Astrocyte (in vitro differentiated cells and primary cell): ENCODE results near the gene VIPR2. TPM values are rescaled to one million over a fixed set of nuclear protein-coding genes. Genes with fewer than 3 reads are reported as not detected.

Experiments
- DNase-seq: peaks from one replicate; pipeline ENCODE4 v3.0.0-alpha.2; 2010; ENCODE audit warnings: low read depth
- FAIRE-seq: peaks from 2 replicates; lab custom pipeline; 2011; peaks lifted over from hg19 to GRCh38; lab: Jason Lieb, UNC
- H2AFZ ChIP-seq: 2 replicates; pipeline ENCODE4 v1.6.0; 2012; ENCODE audit warnings: low read depth, low read length, inconsistent platforms
- H3K27ac ChIP-seq: 2 replicates; pipeline ENCODE4 v1.5.1; 2011; ENCODE audit warnings: low read depth, low read length, inconsistent platforms
- H3K27me3 ChIP-seq: 2 replicates; pipeline ENCODE4 v1.6.0; 2011; ENCODE audit warnings: low read length, inconsistent platforms; ENCODE audit not compliant: insufficient read depth
- H3K36me3 ChIP-seq: 2 replicates; pipeline ENCODE4 v1.5.1; 2011; ENCODE audit warnings: low read length, inconsistent platforms; ENCODE audit not compliant: insufficient read depth
- H3K4me1 ChIP-seq: 2 replicates; pipeline ENCODE4 v1.5.1; 2011; ENCODE audit warnings: low read length, inconsistent platforms; ENCODE audit not compliant: insufficient read depth
- H3K4me2 ChIP-seq: 2 replicates; pipeline ENCODE4 v1.6.0; 2012; ENCODE audit warnings: low read length, inconsistent platforms
- H3K4me3 ChIP-seq: 2 replicates; pipeline ENCODE4 v1.5.1; 2011; ENCODE audit warnings: low read depth, mild to moderate bottlenecking, low read length, inconsistent platforms; ENCODE audit not compliant: insufficient read depth
- H3K79me2 ChIP-seq: 2 replicates; pipeline ENCODE4 v1.6.0; 2012; ENCODE audit warnings: mild to moderate bottlenecking, low read length, inconsistent platforms; ENCODE audit not compliant: insufficient read depth
- H3K9ac ChIP-seq: 2 replicates; pipeline ENCODE4 v1.6.0; 2012; ENCODE audit warnings: mild to moderate bottlenecking, low read length, inconsistent platforms
- H3K9me3 ChIP-seq: 2 replicates; pipeline ENCODE4 v1.5.1; 2012; ENCODE audit warnings: low read depth, mild to moderate bottlenecking, low read length, inconsistent platforms; ENCODE audit not compliant: insufficient read depth
- H4K20me1 ChIP-seq: 2 replicates; pipeline ENCODE4 v1.6.0; 2012; ENCODE audit warnings: low read length, inconsistent platforms; ENCODE audit not compliant: insufficient read depth
- H3K27ac Mint-ChIP-seq: one replicate; pipeline ENCODE4 v1.8.0; 2021; ENCODE audit warnings: mild to moderate bottlenecking, mixed read lengths; ENCODE audit not compliant: unreplicated experiment
- H3K27me3 Mint-ChIP-seq: one replicate; pipeline ENCODE4 v1.8.0; 2021; ENCODE audit warnings: low read depth, mixed read lengths; ENCODE audit not compliant: unreplicated experiment
- H3K36me3 Mint-ChIP-seq: one replicate; pipeline ENCODE4 v1.8.0; 2021; ENCODE audit warnings: low read depth, mixed read lengths; ENCODE audit not compliant: unreplicated experiment
- H3K4me1 Mint-ChIP-seq: one replicate; pipeline ENCODE4 v1.8.0; 2021; ENCODE audit warnings: low read depth, mixed read lengths; ENCODE audit not compliant: unreplicated experiment
- H3K4me3 Mint-ChIP-seq: one replicate; pipeline ENCODE4 v1.8.0; 2021; ENCODE audit warnings: mild to moderate bottlenecking, moderate library complexity, mixed read lengths; ENCODE audit not compliant: unreplicated experiment
- H3K9me3 Mint-ChIP-seq: one replicate; pipeline ENCODE4 v1.8.0; 2021; ENCODE audit warnings: mild to moderate bottlenecking, mixed read lengths; ENCODE audit not compliant: unreplicated experiment
- CTCF ChIP-seq: IDR thresholded peaks from 2 replicates; pipeline ENCODE4 v1.5.1; 2011; ENCODE audit warnings: low read depth, mild to moderate bottlenecking, inconsistent platforms, low read length, moderate library complexity; ENCODE audit not compliant: insufficient read depth
- EZH2 ChIP-seq: IDR thresholded peaks from 2 replicates; pipeline ENCODE4 v1.6.1; 2012; ENCODE audit warnings: mild to moderate bottlenecking, low read length, inconsistent platforms; ENCODE audit not compliant: insufficient read depth
- total RNA-seq: library from RNA; stranded (reverse); gene quantifications from 2 replicates; pipeline ENCODE4 v1.2.1, GENCODE V29; 2021

Gene VIPR2
- total RNA-seq, 1 donor from 2014 or later, result 0.68 TPM

- TF ChIP-seq CTCF (no peak), EZH2 (no peak)
Observed at GRCh38 chr7:159169391-159169790, 24.7 kb upstream of the VIPR2 start.

GRCh38 chr7:159167139-159167538 is 22.5 kb upstream of the VIPR2 start:
- Histone ChIP-seq H3K9me3 (peaks cover 19% of the 10 kb centered on the region), H2AFZ (no peak overlapping the region), H3K4me2 (no peak overlapping the region), H3K9ac (no peak overlapping the region), H4K20me1 (no peaks in the 10 kb centered on the region), H3K4me3 (no peak overlapping the region), H3K36me3 (no peaks in the 10 kb centered on the region), H3K27ac (no peak overlapping the region), H3K27me3 (no peaks in the 10 kb centered on the region), H3K79me2 (no peaks in the 10 kb centered on the region), H3K4me1 (no peaks in the 10 kb centered on the region)
- Mint-ChIP-seq H3K4me3 (no peak overlapping the region), H3K27ac (no peak overlapping the region), H3K27me3 (peaks cover 2% of the 10 kb centered on the region), H3K36me3 (no peaks in the 10 kb centered on the region), H3K4me1 (no peaks in the 10 kb centered on the region), H3K9me3 (peaks cover 14% of the 10 kb centered on the region)
- FAIRE-seq, result no peak
- no peak for DNase-seq
- TF ChIP-seq EZH2 (no peak), CTCF (no peak)

More at GRCh38 chr7:159169391-159169790, 24.7 kb upstream of the VIPR2 start:
- H3K4me3 ChIP-seq, result no peak overlapping the region
- no peak overlapping the region for H3K27ac ChIP-seq
- H3K9ac ChIP-seq, result no peak overlapping the region
- H3K36me3 ChIP-seq, result no peaks in the 10 kb centered on the region
- no peaks in the 10 kb centered on the region for H4K20me1 ChIP-seq
- H3K4me2 ChIP-seq, result no peak overlapping the region
- no peaks in the 10 kb centered on the region for H3K36me3 Mint-ChIP-seq
- H2AFZ ChIP-seq, result no peak overlapping the region
- H3K4me1 Mint-ChIP-seq, result no peaks in the 10 kb centered on the region
- peaks cover 4% of the 10 kb centered on the region for H3K27me3 Mint-ChIP-seq
- no peak for FAIRE-seq
- no peak for DNase-seq
- H3K4me1 ChIP-seq, result no peaks in the 10 kb centered on the region
- H3K27ac Mint-ChIP-seq, result no peak overlapping the region
- H3K9me3 ChIP-seq, result peaks cover 21% of the 10 kb centered on the region
- H3K9me3 Mint-ChIP-seq, result peaks cover 25% of the 10 kb centered on the region
- no peaks in the 10 kb centered on the region for H3K27me3 ChIP-seq
- no peak overlapping the region for H3K4me3 Mint-ChIP-seq
- H3K79me2 ChIP-seq, result no peaks in the 10 kb centered on the region

- H3K9me3 Mint-ChIP-seq, result peaks cover 14% of the 10 kb centered on the region
- H3K4me2 ChIP-seq, result no peak overlapping the region
- no peak for FAIRE-seq
Observed at GRCh38 chr7:159166530-159166929, 21.9 kb upstream of the VIPR2 start.

More at GRCh38 chr7:159166530-159166929, 21.9 kb upstream of the VIPR2 start:
- no peaks in the 10 kb centered on the region for H3K79me2 ChIP-seq
- no peaks in the 10 kb centered on the region for H3K36me3 ChIP-seq
- H3K9ac ChIP-seq, result no peak overlapping the region
- no peak for TF ChIP-seq EZH2
- H3K4me1 ChIP-seq, result no peaks in the 10 kb centered on the region
- H2AFZ ChIP-seq, result no peak overlapping the region
- H3K4me1 Mint-ChIP-seq, result no peaks in the 10 kb centered on the region
- H4K20me1 ChIP-seq, result no peaks in the 10 kb centered on the region
- H3K4me3 Mint-ChIP-seq, result no peak overlapping the region
- H3K27ac ChIP-seq, result no peak overlapping the region
- peaks cover 19% of the 10 kb centered on the region for H3K9me3 ChIP-seq
- H3K27me3 ChIP-seq, result no peaks in the 10 kb centered on the region
- H3K27me3 Mint-ChIP-seq, result peaks cover 2% of the 10 kb centered on the region
- no peak overlapping the region for H3K27ac Mint-ChIP-seq
- DNase-seq, result no peak
- no peaks in the 10 kb centered on the region for H3K36me3 Mint-ChIP-seq
- H3K4me3 ChIP-seq, result no peak overlapping the region
